Measurements from ENCODE around the gene HOXA3. TPM values are rescaled to one million over a fixed set of nuclear protein-coding genes. Genes with fewer than 3 reads are reported as not detected.

The HOXA3 gene
- total RNA-seq, 6 donors from 2014 or later, result 0.20 to 11.4 (median 3.5) TPM

- peaks cover 2 to 92% (median 63%) of the 10 kb centered on the region in 4 donors for H3K27me3 ChIP-seq
- peaks cover 27 to 41% (median 33%) of the 10 kb centered on the region in 4 donors for H3K4me1 ChIP-seq
- no peak overlapping the region for H3K27ac ChIP-seq
- ATAC-seq (ENCODE audit: low FRiP score in 2 of 2) (no peak), DNase-seq (no peak)
- no peaks in the 10 kb centered on the region for H3K36me3 ChIP-seq
- peaks cover 0 to 6% (median 0%) of the 10 kb centered on the region in 4 donors for H3K9me3 ChIP-seq
- 80 to 85% methylated on average over 1 to 3 of the region's 3 CpGs for WGBS, 2 donors
- no peak for TF ChIP-seq CTCF (IDR thresholded peaks at IDR 0.05)
- TF ChIP-seq EP300 (IDR thresholded peaks at IDR 0.05), result no peak
- TF ChIP-seq POLR2AphosphoS5 (IDR thresholded peaks at IDR 0.05), result no peak
- TF ChIP-seq POLR2A (IDR thresholded peaks at IDR 0.05), result no peak
- no peak overlapping the region for H3K4me3 ChIP-seq
These were observed 24.1 kb upstream of the HOXA3 start for GRCh38 chr7:27176524-27176845.

DNA sequence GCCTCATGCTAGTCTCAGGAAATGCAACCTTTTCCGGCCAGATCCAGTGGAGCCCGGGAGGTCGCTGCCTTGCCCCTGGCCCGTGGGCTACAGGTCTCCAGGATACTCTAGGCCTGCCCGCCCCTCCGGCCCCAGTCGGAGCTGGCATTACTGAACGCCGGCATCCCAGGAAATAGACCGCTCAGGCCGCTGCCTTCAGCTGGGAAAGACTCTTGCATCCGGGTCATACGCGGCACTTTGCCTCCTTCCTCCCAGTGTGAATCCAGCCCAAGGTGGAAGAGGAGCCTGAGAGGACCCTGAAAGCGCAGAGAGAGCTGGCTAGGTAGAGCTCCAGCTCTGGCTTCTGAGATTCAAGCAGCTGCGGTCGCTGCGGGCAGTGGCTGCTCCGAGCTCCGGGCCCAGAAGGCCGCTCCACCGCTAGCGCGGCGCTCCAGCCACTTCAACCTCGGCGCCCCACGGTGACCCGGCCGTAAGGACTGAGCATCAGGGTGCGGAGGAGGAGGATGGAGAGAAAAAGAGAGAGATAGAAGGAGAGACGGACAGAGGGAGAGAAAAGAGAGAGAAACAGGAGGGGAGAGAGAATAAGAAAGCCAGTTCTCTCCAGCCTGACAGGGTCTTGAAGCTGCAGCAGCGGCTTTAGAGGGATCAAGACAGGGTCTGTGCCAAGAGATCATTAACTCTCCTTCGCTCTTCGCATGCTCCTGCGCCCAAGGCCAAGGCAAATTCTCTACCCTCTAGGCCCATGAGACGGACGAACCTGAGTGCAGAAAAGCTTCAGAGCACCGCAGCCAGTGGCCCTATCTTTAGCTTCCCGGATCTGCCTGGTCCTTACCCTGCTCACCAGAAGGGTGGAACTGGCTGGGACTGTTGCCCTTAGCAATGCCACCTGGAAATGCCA, 23.5 kb upstream of the HOXA3 start:
- peaks cover 2 to 96% (median 67%) of the 10 kb centered on the region in 4 donors for H3K27me3 ChIP-seq
- 41 to 70% methylated on average over 23 to 36 of the region's 40 CpGs for WGBS, 2 donors
- peaks cover 0 to 6% (median 0%) of the 10 kb centered on the region in 4 donors for H3K9me3 ChIP-seq
- H3K4me3 ChIP-seq, result no peak overlapping the region
- peak; percentile 16 to 76 for DNase-seq
- TF ChIP-seq POLR2A (IDR thresholded peaks at IDR 0.05) (no peak), CTCF (IDR thresholded peaks at IDR 0.05) (no peak), POLR2AphosphoS5 (IDR thresholded peaks at IDR 0.05) (no peak), EP300 (IDR thresholded peaks at IDR 0.05) (no peak)
- H3K4me1 ChIP-seq, result peaks cover 27 to 45% (median 33%) of the 10 kb centered on the region in 4 donors
- ATAC-seq (ENCODE audit: low FRiP score in 2 of 2), result no peak
- H3K27ac ChIP-seq, result no peak overlapping the region
- H3K36me3 ChIP-seq, result no peaks in the 10 kb centered on the region

DNA sequence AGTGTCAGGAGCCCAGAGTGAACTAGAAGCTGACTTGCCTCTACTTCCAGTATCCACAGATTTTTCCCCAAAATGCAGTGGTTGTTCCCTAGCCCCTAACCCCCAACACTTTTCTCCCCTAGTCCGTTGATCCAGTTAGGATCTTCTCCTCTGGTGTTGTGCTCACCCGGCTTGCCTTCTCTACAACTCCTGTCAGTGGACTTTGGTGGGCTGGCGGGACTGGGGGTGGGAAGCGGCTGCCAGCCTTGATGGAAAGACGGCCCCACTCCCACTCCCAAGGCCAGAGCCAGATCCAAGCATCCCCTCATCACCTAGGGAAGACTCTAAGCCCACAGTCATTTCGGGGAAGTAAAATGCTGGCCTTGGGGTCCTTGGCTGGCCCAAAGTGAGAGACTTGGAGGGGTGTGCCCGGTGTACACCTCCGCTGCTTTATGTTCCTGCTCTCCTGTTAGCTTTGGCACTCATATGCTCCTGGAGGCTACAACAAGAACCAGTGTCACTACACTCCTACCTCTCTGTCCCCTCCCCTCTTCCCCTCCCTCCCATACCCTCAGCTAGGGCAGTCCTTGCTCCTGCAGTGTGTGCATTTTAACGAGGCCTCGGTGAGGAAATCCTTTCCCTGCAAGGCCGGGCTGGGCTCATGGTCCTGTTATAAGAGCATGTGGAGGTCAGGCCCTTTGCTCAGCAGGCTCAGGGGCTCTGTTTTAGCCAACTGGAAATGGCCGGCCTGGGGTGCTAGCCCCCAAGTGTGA, 22.7 kb upstream of the HOXA3 start:
- DNase-seq, result peak in 1 of 2 donors; percentile 10
- no peaks in the 10 kb centered on the region for H3K36me3 ChIP-seq
- 59 to 61% methylated on average over 8 to 12 of the region's 12 CpGs for WGBS, 2 donors
- no peak for ATAC-seq (ENCODE audit: low FRiP score in 2 of 2)
- peaks cover 2 to 95% (median 67%) of the 10 kb centered on the region in 4 donors for H3K27me3 ChIP-seq
- no peak overlapping the region for H3K4me3 ChIP-seq
- no peak overlapping the region for H3K27ac ChIP-seq
- peaks cover 0 to 6% (median 0%) of the 10 kb centered on the region in 4 donors for H3K9me3 ChIP-seq
- TF ChIP-seq EP300 (IDR thresholded peaks at IDR 0.05), result no peak
- TF ChIP-seq POLR2A (IDR thresholded peaks at IDR 0.05), result no peak
- no peak for TF ChIP-seq POLR2AphosphoS5 (IDR thresholded peaks at IDR 0.05)
- no peak for TF ChIP-seq CTCF (IDR thresholded peaks at IDR 0.05)
- H3K4me1 ChIP-seq, result peaks cover 27 to 43% (median 32%) of the 10 kb centered on the region in 4 donors

GRCh38 chr7:27173956-27174873, 21.8 kb upstream of the HOXA3 start, which contains the start of gene HOXA10:
Gene HOXA10, minus strand, starts transcription at chr7:27174320. Its CDS starts 14 bp downstream, at chr7:27174306.
- no peak for ATAC-seq (ENCODE audit: low FRiP score in 2 of 2)
- Histone ChIP-seq H3K27ac (no peak within 1 kb of the TSS), H3K9me3 (peaks cover 0 to 6% (median 0%) of the 10 kb centered on the region in 4 donors), H3K4me3 (peak within 1 kb of the TSS; percentile 3 to 53 (median 40)), H3K27me3 (peaks cover 2 to 95% (median 69%) of the 10 kb centered on the region in 4 donors), H3K4me1 (peaks cover 24 to 43% (median 33%) of the 10 kb centered on the region in 4 donors), H3K36me3 (no peaks in the 10 kb centered on the region)
- TF ChIP-seq POLR2A (IDR thresholded peaks at IDR 0.05) (no peak), CTCF (IDR thresholded peaks at IDR 0.05) (no peak), EP300 (IDR thresholded peaks at IDR 0.05) (no peak), POLR2AphosphoS5 (IDR thresholded peaks at IDR 0.05) (no peak)
- WGBS, 2 donors, result 10 to 34% methylated on average over 4 to 56 of the region's 82 CpGs
- DNase-seq, result peak; percentile 17 to 84
